Endothelial cell of umbilical vein (primary cell): ENCODE measurements around the gene VEPH1.

Source experiments
- EZH2 ChIP-seq: IDR thresholded peaks from 2 replicates; pipeline ENCODE4 v1.6.1; 2012; ENCODE audit warnings: borderline replicate concordance, low read depth, mild to moderate bottlenecking, moderate library complexity, low read length, inconsistent platforms; ENCODE audit not compliant: severe bottlenecking
- TF ChIP-seq, protein P1 (sequence below), 2 donors: IDR thresholded peaks; 1 replicate in 1 of 2; 2 replicates in 1 of 2; pipeline ENCODE4 v1.5.1; 2011; ENCODE audit warnings: low read length in 2 of 2, mild to moderate bottlenecking in 2 of 2, moderate library complexity in 2 of 2, control low read depth in 1 of 2, inconsistent platforms in 1 of 2, low read depth in 1 of 2; ENCODE audit not compliant: insufficient read depth in 1 of 2; ENCODE audit errors: extremely low read depth in 1 of 2

DNA sequence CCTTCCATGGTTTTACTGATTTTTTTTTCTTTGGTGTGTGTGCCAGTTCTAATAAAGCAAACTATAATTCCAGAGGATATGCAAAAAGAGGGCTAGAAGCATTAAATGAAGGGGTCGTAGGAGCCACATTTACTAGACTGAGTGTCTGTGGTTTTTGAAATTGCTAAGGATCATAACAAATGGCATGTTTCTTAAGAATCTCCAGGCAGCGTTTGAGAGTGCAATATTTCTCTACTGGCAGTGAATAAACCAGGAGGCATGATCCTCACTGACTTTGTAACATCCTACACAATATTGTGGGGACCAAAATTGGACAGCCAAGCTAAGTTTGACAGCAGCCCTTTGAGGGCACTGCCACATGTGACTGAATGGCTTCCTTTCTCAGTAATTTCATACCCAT, 227.4 kb downstream of the VEPH1 start:
- TF ChIP-seq, protein P1, sequence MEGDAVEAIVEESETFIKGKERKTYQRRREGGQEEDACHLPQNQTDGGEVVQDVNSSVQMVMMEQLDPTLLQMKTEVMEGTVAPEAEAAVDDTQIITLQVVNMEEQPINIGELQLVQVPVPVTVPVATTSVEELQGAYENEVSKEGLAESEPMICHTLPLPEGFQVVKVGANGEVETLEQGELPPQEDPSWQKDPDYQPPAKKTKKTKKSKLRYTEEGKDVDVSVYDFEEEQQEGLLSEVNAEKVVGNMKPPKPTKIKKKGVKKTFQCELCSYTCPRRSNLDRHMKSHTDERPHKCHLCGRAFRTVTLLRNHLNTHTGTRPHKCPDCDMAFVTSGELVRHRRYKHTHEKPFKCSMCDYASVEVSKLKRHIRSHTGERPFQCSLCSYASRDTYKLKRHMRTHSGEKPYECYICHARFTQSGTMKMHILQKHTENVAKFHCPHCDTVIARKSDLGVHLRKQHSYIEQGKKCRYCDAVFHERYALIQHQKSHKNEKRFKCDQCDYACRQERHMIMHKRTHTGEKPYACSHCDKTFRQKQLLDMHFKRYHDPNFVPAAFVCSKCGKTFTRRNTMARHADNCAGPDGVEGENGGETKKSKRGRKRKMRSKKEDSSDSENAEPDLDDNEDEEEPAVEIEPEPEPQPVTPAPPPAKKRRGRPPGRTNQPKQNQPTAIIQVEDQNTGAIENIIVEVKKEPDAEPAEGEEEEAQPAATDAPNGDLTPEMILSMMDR (IDR thresholded peaks at IDR 0.05; ENCODE audit: extremely low read depth in 1 of 2, insufficient read depth in 1 of 2, low read depth in 1 of 2, low read length in 2 of 2): no peak
- TF ChIP-seq EZH2: no peak
